Measurements from ENCODE around the gene NFYC.

NFYC gene

DNA sequence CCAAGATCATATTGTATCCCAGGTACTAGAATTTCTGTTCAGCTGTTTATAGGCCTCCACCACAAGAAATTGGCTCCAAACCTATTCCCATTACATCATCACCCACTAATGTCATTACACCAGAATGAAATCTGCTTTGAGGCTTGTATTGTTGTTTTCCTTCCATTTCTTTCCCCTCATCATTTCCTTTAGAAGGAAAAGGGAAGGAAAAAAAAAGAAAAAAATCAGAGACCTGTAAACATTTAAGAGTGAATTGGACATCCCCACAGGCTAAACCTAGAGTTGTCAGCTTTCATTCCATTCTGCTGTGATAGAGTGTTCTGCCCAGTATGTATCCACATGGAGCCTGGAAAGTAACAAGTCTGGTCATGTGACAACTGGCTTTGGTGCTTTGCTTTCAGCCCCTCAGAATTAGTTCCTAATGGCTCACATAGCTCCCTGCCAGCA, 44.6 kb downstream of the NFYC start (continued):
- TF ChIP-seq ZNF600 (tag by site-specific recombination; IDR thresholded peaks at IDR 0.05) (peak; percentile 60; the same call in 1 of the 2 replicates), ZBTB17 (tag by site-specific recombination; IDR thresholded peaks at IDR 0.05) (0 out of 2 replicates have a peak, but pooled peaks have one; percentile 27), ZXDB (tag by site-specific recombination; IDR thresholded peaks at IDR 0.05) (peak; percentile 35; the same call in 1 of the 2 replicates), ZNF514 (tag by site-specific recombination; IDR thresholded peaks at IDR 0.05) (no peak), TCF7L2 (IDR thresholded peaks at IDR 0.05; ENCODE audit: borderline replicate concordance, low read depth, low read length) (no peak)
- TF ChIP-seq, protein P1, sequence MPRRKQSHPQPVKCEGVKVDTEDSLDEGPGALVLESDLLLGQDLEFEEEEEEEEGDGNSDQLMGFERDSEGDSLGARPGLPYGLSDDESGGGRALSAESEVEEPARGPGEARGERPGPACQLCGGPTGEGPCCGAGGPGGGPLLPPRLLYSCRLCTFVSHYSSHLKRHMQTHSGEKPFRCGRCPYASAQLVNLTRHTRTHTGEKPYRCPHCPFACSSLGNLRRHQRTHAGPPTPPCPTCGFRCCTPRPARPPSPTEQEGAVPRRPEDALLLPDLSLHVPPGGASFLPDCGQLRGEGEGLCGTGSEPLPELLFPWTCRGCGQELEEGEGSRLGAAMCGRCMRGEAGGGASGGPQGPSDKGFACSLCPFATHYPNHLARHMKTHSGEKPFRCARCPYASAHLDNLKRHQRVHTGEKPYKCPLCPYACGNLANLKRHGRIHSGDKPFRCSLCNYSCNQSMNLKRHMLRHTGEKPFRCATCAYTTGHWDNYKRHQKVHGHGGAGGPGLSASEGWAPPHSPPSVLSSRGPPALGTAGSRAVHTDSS (tag by site-specific recombination; IDR thresholded peaks at IDR 0.05) = no peak

DNA sequence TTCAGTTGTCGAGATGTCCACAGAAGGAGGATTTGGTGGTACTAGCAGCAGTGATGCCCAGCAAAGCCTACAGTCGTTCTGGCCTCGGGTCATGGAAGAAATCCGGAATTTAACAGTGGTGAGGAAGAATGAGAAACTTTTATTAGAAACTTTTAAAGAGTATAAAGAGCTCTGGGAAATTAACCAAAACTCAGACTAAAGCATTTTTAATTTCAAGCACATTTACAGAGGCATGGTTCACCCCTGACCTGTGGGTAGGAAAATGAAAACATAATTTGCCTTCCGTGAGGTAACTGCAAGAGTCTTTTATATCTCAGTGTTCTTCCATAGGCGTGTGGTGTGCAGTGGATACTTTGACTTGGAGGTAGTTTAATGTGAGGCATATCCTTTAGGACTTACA, 47.3 kb downstream of the NFYC start:
- POLR2A ChIA-PET = interaction anchor here (1.4 to 1.6 kb wide), 2 partner anchors 19 to 47 kb away, joined by 3 to 5 read pairs; partner anchors contain the start of gene NFYC

More for the DNA sequence above, 47.3 kb downstream of the NFYC start:
- TF ChIP-seq MEIS1 (CRISPR knock-in tag; IDR thresholded peaks at IDR 0.05; ENCODE audit: borderline replicate concordance) (no peak), SP7 (tag by site-specific recombination; IDR thresholded peaks at IDR 0.05) (no peak), ZNF157 (tag by site-specific recombination; IDR thresholded peaks at IDR 0.05) (no peak), ZNF175 (tag by site-specific recombination; IDR thresholded peaks at IDR 0.05) (no peak), ZNF776 (tag by site-specific recombination; IDR thresholded peaks at IDR 0.05; ENCODE audit: borderline replicate concordance) (no peak), ZNF18 (tag by site-specific recombination; IDR thresholded peaks at IDR 0.05) (no peak), WT1 (tag by site-specific recombination; IDR thresholded peaks at IDR 0.05) (no peak), ZNF416 (tag by site-specific recombination; IDR thresholded peaks at IDR 0.05) (no peak), ZNF121 (tag by site-specific recombination; IDR thresholded peaks at IDR 0.05) (no peak), ZNF324 (tag by site-specific recombination; IDR thresholded peaks at IDR 0.05) (no peak), SCRT2 (tag by site-specific recombination; IDR thresholded peaks at IDR 0.05) (no peak), ZNF843 (tag by site-specific recombination; IDR thresholded peaks at IDR 0.05) (no peak), ZNF514 (tag by site-specific recombination; IDR thresholded peaks at IDR 0.05) (no peak)
- TF ChIP-seq, protein P1 (tag by site-specific recombination; IDR thresholded peaks at IDR 0.05) = no peak
- TF ChIP-seq, protein P2, sequence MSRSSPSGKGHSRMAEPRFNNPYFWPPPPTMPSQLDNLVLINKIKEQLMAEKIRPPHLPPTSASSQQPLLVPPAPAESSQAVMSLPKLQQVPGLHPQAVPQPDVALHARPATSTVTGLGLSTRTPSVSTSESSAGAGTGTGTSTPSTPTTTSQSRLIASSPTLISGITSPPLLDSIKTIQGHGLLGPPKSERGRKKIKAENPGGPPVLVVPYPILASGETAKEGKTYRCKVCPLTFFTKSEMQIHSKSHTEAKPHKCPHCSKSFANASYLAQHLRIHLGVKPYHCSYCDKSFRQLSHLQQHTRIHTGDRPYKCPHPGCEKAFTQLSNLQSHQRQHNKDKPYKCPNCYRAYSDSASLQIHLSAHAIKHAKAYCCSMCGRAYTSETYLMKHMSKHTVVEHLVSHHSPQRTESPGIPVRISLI (tag by site-specific recombination; IDR thresholded peaks at IDR 0.05) = no peak
- TF ChIP-seq, protein P3, sequence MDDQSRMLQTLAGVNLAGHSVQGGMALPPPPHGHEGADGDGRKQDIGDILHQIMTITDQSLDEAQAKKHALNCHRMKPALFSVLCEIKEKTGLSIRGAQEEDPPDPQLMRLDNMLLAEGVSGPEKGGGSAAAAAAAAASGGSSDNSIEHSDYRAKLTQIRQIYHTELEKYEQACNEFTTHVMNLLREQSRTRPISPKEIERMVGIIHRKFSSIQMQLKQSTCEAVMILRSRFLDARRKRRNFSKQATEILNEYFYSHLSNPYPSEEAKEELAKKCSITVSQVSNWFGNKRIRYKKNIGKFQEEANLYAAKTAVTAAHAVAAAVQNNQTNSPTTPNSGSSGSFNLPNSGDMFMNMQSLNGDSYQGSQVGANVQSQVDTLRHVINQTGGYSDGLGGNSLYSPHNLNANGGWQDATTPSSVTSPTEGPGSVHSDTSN (CRISPR knock-in tag; IDR thresholded peaks at IDR 0.05) = no peak
- Histone ChIP-seq H3K36me3 (ENCODE audit: control insufficient read depth in 2 of 2, insufficient read depth in 1 of 2, low read length in 2 of 2) (peaks cover 4 to 56% of the 10 kb centered on the region in 2 experiments; a peak in 2 of 3 replicates), H3K27ac (ENCODE audit: extremely low read depth, low read depth, low read length) (no peak overlapping the region), H3K9me3 (ENCODE audit: control insufficient read depth, insufficient read depth, low read depth, low read length) (no peaks in the 10 kb centered on the region), H3K4me3 (ENCODE audit: low read depth, low read length) (no peak overlapping the region), H3K4me1 (ENCODE audit: control insufficient read depth, insufficient read depth, low read length) (peaks cover 4% of the 10 kb centered on the region; the same call in 1 of the 2 replicates)
- CTCF ChIA-PET = interaction anchor here (1.3 kb wide), 1 partner anchor 35 kb away, joined by 4 read pairs; no protein-coding TSS in a partner anchor

Data from HEK293 (cell line).